ENCODE data around the gene TAS1R2.
"Not testable (repeated sequence)": the region's sequence is repeated elsewhere in the genome, so short reads cannot be mapped to it uniquely, and the experiment has no call there.

The TAS1R2 gene

DNA sequence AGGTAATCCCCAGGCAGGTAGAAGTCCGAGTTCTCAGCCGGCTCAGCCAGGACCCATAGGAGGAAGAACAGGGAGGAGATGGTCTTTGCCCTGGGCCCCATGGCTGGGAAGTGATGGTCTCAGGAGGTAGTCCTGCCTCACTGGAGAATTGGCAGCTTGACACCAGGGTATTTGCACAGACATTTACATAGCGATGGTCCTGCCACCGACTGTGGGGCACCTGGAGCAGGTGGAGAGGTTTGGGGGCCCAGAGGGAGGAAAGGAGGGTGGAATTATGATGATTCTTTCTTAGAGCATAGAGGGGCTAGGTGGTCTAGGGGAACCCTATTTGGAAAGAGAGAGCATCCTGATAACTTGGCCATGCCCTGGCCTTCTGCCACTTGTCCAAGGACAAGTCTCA, at the start of gene TAS1R2:
Gene TAS1R2, minus strand, starts transcription at position 101 of the 400 bp plus-strand sequence. Its CDS starts 0 bp downstream, at position 101.
- no peak for DNase-seq

DNA sequence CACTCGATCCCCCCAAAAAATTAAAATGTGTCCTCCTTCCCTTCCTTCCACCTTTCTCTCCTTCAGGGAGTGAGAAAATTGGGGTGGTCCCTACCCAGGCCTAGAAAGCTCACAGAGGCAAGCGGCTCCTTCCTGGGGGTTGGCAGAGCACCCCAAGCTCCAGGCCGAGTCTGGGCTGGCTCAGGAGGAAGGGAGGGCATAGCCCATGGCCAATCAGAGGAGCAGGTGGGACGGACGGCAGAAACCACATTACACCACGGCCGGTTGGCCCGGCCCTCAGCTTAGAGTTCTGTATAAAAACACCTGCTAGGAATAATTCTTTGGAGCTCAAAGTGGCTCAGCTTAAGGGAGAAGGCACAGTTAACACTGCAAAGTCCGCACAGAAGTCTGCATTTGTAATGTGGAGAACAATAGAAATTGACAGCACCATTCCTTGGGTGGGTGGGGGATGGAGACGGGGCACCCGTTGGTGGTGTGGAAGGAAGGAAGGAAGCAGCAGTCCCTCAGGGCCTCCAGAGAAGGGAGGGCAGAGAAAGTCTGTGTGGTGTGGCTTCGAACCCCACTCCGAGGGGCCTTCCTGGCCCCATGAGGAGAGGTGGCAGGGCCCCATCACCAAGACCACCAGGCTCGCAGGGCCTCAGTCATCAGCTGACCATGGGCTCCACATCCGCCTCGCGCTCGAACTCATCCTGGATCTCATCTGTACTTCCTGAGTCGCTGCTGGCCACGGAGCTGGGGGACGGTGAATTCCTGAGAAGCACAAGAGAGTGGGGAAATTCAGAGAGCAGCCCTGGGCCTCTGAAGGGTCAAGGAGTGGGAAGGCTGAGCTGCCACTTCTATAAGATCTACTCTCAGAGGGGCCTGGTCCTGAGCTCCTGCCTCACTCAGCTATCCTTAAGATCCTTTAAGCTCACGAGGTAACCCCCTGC, 48.7 kb upstream of the TAS1R2 start:
- DNase-seq = no peak

DNA sequence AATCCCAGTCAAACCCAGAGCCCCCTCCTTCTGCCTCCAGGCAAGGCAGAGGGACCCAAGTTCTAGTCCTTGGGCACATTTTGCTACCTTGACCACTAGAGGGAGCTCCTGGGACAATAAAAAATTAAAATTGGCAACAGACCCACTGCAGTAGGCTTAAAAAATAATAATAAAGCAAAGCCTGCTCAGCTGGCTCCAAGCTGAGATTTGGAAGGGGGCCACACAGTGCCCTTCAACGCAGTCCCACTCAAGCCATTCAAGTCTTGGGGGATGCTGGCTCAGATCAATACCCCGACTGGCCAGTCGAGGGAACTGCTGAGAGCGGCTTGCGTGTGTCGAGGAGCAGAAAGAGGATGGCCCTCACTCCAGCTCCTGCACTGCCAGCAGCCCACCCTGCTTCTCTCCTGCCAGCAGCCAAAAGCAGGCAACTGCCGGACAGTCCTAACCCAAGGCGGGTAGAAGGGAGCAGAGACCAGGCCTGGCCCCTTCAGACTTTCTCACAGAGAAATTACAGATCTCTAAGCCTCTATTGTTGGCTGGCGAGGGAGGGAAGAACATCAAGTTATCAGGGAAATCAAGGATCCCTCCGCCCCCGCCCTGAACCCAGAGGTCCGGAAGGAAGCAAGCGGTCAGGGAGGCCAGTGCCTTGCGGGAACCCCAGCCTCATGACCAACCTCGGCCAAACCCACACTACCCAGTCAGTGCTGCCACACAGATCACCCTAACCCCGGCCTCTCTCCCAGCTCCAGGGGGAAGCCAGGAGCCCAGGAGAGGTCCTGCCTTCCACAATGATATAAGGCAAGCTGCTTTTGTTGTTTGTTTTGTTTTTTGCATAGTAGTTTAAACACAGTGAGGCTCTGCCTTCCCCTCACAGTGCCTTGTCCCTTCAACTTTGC, 47.8 kb upstream of the TAS1R2 start:
- DNase-seq = peak; percentile 26

DNA sequence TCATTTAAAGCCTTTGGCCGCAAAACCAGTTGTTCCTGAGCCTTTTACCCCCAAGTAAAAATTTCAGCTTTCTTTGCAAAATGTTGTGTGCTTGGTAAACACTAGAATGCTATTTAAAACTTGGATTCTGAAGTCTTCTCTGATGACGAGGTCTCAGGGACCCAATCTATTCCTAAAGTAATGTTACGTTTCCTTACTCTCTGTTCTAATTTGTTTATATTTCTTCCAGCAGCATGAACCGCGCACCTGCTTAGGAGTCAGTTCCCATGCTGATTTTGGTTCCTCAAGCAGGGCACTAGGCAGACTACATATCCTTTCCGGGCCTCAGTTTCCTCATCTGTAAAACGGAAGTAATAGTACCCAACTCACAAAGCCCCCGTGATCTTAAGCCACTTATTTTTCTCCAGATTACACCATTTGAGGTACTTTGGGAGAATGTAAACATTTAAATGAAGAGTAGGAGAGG, 43.9 kb upstream of the TAS1R2 start:
- DNase-seq = no peak

DNA sequence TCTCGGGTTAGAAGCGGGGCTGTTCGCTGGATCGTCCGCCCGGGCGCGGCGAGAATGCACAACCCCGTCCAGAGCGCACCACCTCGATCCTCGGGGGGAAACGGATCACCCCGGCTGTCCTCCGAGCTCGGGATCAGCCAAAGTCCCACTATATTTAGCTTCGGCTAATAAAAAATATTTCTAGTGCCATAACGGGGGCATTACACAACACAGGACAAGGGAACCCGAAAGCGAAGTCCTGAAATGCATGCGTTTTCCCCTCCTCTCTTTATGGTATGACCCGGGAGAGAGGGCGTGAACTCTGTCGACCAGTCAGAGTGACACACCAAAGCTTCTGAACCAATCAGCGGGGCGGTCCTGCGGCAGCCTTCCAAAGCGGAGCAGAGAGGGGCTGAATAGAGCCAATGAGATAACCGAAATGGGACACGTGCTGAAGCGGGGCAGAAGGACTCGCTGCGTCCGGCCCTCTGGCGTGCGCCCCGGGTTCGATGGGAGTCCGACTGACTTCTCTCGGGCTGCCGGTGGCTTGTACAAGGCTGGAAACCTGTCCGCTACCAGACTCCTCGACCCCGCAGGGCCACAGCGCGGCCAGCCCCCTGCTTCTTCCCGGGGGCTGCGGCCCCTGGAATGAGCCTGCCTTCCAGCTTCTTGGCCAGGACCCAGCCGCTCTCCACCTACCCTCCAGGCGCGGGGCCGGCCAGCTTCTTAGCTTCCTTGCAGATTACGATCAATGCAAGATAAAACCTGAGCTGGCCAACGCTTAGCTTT, 43.2 kb upstream of the TAS1R2 start, which contains the start of gene ALDH4A1:
Gene ALDH4A1, minus strand, starts transcription at position 33 of the 768 bp plus-strand sequence. Its CDS starts 32 bp downstream, at position 1.
- DNase-seq = peak; percentile 96

DNA sequence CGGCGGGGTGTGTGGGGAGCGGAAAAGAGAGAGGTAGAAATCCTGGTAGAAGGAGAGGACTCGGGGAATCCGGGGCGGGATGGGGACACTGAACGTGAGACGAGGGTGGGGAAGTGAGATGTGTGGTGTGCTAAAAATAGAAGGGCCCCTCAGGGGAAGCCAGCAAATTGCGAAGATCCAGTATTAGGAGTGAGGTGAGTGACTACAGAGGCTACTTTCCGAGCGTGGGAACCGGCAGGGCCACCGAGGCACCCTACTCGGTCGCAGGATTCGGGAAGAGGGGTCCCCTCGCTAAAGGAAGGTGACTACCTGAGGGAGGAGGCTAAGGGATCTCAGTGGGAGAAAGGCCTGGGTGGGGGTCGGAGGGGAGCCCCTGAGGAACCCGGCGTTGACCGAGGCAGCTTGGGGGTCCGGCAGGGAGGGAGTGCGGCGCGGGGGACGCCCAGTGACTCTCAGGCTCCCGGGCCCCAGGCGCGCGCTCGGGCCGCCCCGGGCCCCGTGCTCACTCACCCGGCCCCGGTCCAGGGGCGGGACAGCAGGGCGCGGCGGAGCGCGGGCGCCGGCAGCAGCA, 42.6 kb upstream of the TAS1R2 start:
- DNase-seq = no peak

DNA sequence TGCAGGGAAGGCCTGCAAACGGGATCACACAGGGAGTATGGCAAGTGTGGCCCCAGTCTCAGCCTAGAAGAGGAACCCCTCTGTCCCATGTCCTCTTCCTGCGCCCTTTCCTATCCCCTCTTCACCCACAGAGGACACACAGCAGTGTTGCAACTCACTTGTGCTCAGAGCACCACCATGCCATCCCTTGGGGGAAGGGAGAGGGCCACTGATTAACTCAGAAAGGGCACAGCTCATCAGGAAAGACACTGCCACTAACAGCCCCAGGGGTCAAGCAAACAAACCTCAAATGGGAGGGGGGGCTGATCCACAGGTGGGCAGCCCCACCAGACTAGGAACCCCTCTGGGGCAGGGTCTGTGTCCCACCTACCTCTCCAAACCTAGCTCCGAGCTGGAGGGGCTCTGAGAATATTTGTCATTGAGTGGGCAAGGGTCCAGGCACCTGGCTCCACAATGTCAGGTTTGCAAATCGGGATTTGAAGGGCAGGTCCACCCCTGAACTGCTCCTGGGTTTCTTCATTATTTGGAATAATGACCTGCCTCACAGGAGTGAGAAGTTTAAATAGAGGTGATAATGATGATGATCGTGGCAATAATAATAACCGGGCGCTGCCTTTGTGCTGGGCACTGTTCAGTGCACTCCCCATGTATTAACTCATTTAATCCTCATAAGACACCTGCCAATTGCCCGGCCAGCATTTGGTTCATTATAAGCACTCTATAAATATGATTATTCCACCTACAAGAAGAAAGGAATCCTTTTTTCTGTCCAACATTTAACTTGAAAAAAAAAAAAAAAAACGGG, 41.9 kb upstream of the TAS1R2 start:
- no peak for DNase-seq

DNA sequence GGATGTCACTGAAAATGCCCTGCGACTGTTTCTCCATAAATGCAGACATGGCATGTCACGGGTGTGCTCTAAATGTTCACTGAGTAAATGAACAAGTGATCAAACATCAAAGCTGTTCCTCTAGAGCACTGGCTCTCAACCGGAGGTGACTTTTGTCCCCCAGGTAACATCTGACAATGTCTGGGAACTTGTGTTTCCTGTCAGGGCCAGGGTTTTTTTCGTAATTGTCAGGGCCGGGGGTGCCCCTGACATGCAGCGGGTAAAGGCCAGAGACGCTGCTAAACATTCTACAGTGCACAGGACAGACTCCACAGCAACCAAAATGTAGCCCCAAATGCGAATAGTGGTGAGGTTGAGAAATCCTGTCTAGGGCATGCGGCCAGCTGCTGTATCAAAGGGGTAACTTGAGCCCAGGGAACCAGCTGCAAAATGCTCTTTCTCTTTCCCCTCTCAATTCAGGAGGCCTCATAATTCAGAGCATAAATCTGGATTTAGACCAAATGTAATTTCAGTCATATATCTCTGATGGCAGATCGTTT, 40.9 kb upstream of the TAS1R2 start:
- DNase-seq = no peak

DNA sequence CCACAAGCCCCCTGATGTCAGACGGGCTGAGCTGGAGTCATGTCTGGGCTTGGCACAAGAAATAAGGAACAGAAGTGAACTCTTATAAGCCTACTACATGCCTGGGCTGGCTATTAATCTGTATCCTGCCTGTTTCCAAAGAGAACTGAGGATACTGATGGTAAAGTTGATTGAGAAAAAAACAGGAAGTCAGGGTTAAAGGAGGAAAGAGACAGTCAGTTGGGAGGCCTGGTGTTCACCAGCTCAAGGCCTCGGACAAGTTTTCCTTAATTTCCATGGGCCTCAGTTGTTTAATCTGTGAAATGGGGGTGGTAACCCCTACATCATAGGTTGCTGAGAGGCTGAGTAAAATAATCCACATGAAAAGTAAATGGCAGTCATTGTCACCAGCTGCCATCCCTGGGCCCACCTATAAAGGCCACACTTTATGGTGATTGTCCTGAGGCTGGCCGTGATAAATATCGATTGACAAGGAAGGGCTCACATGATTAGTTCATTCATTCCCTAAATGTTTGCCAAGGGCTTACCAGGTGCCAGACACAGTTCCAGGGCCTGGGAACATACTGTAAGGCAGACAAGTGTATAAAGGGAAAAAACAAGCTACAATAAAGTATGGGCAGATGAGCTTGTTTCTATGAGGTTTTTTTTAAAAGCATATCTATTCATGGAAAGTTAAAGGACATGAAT, 40.0 kb upstream of the TAS1R2 start:
- DNase-seq = no peak

DNA sequence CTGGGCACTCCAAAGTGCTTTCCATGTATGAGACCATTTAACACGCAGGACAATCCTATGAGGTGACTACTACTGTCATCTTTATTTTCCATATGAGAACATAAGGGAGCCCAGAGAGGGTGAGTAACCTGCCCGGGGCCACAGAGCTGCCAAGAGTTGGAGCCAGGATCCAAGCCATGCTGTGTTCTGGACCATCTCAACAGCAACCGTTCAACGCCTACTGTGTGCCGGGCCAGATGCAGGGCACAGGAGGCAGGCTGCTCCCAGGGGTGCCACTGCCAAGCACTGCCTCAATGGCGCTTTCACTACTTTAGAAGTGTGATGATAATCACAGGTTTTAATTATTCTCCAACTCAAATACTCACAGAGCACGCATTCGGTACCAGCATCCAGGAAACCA, 39.1 kb upstream of the TAS1R2 start:
- no peak for DNase-seq

DNA sequence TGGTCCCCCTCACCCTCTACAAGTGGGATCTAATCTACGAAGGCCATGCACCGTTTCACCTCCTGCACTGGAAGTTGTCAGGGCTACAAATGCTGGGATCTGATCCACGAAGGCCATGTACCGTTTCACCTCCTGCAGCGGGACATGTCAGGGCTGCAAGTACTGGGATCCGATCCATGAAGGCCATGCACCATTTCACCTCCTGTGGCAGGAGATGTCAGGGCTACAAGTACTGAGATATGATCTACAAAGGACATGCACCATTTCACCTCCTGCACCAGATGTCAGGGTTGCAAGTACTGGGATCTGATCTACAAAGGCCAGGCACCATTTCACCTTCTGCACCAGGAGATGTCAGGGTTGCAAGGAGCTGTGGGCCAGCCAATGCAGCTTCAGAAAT, 35.9 kb upstream of the TAS1R2 start:
- DNase-seq = no peak

DNA sequence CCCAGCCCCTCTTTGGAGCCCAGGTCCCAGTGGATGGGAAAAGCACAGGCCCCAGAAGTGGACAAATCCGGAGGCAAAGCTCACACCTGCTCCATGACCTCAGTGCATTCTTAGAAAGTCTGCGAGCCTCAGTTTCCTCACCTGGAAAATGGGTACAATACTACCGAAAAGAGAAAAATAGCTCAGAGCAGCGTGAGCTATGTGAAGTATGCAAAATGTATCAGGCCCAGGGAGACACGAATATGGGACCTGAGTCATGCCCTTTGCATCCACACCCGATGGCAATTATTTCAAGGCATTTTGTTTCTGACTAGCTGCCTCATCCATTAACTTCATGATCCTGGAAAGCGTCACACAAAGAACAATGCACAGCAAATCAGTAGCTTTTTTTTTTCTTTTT, 33.7 kb upstream of the TAS1R2 start:
- DNase-seq = no peak

DNA sequence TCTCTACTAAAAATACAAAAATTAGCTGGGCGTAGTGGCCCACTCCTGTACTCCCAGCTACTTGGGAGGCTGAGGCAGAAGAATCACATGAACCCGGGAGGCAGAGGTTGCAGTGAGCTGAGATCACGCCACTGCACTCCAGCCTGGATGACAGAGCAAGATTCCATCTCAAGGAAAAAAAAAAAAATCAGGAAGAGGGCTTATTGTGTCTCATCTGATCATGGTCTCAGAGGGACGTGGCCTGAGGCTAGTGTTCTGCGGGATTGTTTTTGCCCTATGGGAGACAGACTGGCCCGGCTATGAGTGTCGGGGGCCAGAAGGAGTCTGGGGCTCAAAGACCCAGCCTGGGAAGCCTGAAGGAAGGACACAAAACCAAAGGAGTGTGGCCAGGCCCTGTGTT, 32.4 kb upstream of the TAS1R2 start:
- not testable (repeated sequence) for DNase-seq

DNA sequence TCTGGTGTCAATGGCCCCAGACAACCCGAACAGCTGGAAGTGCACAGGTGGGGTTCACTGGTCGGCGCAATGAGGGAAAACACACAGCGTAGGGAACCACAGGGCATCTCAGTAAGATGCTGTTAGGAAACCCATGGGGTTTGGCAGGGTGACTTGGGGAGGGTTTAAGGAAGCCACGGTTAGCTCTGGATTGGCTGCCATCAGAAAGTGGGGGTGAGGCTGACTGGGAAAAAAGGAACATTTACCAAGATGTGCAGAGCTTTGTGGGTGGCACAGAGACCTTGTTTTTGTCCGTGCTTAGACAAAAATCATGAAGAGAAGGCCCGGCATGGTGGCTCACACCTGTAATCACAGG, 31.9 kb upstream of the TAS1R2 start:
- no peak for DNase-seq

DNA sequence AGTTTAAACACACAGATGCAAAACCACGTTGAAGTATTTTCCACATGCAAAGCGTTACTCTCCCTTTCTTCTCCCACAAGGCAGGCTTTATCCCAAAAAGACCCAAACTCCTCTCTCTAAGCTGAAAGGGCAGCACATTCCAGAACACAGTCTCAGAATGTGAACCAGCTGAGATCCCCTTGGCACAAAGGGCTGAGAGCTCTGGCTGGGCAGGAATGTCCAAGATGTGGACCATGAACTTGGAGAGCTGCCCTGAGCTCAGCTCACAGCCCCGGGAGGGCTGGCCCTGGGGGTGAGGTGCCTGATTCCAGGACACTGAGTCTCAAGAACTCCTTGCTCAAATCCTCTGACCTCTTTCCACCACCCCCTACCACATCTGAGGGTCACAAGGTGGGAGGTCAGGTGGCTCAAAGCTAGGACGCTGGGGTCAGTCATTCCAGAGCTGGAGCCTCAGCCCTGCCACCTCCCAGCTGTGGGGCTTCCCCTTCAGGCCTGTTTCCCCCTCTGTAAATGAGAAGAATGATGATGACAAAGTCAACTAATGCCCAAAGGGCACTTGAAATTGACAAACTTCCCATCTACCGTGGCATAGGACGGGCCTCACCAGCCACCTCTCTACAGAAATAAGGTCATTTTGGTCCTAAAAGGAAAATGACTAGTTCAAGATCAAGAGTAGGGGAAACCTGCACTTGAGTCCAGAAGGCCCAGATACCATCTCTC, 31.4 kb upstream of the TAS1R2 start:
- DNase-seq = no peak

DNA sequence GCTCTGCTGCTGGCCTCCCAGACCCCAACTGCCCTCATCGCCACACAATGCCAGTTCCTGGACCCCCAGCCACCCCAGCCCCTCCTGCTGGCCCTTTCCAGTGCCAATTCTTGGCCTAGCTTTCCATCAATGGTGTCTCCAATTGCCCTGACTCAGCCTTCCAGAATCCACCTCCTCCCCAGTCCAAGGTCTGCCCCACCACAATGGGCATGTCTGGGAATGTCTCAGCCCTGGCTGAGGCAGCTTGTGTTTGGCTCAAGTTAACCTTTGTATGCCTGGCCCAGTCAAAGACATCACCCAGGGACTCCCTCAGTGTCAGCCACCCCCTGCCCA, 26.5 kb upstream of the TAS1R2 start:
- no peak for DNase-seq

DNA sequence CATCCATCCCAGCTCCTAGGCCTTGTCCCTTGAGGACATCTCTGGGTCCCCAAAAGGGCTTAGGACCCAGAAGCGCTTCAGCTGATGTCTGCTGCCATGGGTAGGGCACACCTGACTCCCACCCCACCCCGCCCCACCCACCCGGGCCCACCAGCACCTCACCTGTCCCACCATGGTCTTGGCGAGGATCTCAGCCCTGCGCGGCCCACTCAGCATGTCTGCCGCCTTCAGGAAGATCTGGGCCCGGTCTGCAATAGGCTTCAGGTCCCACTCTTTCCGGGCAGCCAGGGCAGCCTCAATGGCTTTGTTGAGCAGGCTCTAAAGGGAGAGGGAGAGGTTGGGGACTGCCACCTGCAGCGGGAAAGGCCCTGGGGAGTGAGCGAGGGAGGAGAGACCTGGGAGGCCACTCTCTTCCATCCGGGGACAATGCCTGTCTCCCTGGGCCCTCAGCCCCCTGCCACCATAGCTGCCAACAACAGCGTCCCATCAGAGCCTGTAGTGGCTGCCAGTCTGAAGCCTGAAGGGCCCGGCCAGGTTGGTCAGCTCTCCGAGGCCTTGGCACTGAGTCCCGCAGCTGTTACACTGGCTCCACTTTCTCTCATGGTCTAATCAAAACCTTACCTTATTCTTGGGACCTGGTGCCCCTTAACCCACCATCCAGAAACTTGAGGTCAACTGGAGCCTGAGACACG, 26.0 kb upstream of the TAS1R2 start:
- no peak for DNase-seq

DNA sequence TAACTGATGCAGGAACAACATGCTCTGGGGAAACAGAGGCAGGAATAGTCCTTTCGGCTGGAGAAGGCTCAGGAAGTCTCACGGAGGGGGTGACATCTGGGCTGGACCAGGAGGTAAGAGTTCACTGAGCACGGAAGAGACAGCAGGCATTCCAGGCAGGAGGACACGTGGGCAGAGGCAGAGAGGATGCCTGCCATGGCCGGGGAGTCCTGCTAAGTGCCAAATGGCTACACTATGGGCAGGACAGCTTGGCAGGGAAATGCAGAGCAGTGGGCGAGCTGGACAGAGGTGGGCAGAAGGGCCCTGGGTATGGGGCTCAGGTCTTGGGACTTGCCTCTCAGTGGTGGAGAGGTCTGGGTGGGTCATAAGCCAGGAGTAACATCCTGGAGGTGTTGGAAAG, 25.3 kb upstream of the TAS1R2 start:
- no peak for DNase-seq

DNA sequence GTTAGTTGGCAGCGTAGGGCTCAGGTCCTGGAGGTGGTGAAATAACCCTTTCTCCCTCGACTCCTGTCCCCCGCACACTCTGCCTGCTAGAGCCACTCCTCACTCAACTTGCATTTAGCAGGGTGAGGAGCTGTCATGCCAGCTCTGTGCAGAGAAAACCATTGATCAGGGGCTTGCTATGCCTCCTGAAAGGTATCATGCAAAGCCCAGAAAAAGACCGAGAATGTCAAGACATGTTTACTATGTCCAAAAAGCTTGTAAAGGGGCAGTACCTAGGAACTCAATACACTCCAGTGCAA, 24.9 kb upstream of the TAS1R2 start:
- no peak for DNase-seq
